Activated CD8-positive, alpha-beta memory T cell treated with anti-CD3 and anti-CD28 coated beads, Interleukin-2, amount 50 U/mL, for 48 hours (primary cell): Measurements from ENCODE around the gene PCBP3.

Experiments
- DNase-seq: peaks from one replicate; pipeline ENCODE4 v3.0.0-alpha.2; 2020

PCBP3 gene

GRCh38 chr21:45727390-45727789, 83.9 kb downstream of the PCBP3 start:
- no peak for DNase-seq

DNA sequence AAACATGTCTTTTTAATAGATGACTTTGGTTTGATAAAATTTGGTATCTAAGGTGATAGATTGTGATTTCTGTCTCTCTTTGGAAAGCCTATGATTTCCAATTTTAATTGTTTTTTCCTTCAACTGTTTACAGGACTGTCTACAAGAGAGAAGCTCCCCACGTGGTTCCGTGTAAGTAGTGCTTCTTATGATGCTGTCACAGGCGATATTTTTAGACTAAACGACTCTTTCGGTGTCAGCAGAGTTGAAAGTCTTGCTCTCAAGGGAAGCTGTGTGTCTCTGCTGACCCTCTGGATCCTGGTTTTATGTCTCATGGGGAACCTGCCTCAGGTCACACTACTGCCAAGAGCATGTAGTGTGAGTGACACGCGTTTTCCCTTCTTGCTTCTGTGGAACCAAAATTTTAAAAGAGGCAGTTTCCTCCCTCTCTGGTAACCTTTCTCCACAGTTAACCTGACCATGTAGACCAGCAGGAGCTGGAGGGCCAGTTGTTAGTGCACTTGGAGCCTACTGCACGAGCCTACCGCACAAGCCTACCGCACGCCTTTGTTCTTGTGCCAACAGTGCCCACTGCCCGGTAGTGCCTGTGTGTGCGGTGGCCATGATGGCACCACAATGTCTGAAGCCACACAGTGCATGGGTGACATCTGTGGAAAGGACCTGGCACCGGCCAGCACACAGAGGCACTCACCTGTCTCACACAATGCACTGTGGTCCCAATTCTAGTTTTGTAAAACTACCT, 91.9 kb downstream of the PCBP3 start:
- DNase-seq, result no peak

- DNase-seq, result no peak
Observed at GRCh38 chr21:45736042-45736689, 92.6 kb downstream of the PCBP3 start.

- DNase-seq, result no peak
Observed at GRCh38 chr21:45736690-45737484, 93.4 kb downstream of the PCBP3 start.

DNA sequence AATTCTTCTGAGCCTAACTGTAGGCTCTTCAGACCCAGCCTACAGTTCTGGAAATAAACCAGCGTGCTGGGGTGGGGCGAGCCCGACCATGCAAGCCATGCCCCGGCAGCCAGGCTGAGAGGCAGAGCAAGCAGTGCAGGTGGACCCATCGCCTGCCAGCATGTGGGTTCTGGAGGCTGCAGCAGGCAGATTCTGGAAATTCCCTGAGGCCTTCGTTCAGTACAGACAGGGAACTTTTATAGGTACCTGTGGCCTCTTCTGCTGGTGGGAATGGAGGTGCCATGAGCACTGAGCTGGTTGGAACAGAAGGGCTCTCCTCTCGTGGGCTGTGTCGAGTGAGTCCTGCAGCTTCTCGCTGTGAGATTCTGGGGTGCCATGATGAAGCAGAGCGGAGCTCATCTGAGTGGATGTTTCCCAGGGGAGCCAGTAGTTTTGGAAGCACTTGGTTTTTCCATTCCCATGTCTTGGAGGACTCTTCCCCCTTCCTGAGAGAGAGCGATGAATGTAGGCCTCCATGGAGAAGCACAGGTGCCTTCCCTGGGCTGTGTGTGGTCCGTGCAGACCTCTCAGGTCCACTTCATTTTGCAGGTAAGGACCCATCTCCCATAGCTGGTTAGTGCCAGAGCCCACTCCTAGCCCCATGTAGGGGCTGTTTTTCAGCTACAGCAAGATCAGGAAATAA, 94.1 kb downstream of the PCBP3 start:
- DNase-seq, result no peak

DNA sequence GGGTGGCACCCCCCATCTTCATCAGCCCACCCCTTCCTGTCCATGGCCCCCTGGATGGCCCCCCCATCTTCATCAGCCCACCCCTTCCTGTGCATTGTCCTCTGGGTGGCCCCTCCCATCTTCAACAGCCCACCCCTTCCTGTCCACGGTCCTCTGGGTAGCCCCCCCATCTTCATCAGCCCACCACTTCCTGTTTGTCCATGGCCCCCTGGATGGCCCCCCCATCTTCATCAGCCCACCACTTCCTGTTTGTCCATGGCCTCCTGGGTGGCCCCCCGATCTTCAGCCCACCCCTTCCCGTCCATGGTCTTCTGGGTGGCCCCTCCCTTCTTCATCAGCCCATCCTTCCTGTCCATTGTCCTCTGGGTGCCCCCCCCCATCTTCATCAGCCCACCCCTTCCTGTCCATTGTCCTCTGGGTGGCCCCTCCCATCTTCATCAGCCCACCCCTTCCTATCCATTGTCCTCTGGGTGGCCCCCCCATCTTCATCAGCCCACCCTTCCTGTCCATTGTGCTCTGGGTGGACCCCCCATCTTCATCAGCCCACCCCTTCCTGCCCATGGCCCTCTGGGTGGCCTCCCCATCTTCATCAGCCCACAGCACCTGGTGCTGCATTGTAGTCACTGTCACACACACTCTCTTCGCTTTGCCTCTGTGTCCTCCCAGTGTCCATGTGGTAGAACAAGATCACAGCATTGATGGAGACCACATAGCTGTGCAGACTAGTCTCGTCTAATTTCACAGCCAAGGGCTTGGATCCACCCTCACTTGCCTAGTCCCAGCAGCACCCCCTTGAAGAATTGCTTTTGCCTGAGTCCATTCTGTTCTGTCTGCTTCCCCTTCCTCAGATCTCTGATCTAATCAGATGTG, 95.9 kb downstream of the PCBP3 start:
- no peak for DNase-seq

- no peak for DNase-seq
Observed at GRCh38 chr21:45740088-45740440, 96.5 kb downstream of the PCBP3 start.

- DNase-seq, result no peak
Observed at GRCh38 chr21:45740491-45741357, 97.2 kb downstream of the PCBP3 start.

DNA sequence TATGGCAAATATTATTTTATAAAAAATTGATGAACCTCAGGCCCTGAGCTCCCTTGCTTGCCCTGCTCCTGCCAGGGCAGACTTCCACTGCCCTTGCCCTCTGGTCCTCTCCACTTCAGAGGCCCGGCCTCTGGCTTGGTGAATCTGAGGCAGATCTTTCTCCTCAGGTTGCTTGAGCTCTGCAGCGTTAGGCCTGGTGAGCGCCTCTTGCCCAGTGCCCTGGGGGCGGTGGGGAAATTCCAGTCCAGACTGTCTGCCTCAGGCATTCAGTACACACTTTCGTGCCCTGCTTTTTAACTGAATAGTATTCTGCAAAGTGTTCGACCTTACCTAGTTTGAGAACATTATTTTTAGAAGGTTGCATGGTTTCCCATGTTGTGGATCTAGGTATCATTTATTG, 98.2 kb downstream of the PCBP3 start:
- no peak for DNase-seq

DNA sequence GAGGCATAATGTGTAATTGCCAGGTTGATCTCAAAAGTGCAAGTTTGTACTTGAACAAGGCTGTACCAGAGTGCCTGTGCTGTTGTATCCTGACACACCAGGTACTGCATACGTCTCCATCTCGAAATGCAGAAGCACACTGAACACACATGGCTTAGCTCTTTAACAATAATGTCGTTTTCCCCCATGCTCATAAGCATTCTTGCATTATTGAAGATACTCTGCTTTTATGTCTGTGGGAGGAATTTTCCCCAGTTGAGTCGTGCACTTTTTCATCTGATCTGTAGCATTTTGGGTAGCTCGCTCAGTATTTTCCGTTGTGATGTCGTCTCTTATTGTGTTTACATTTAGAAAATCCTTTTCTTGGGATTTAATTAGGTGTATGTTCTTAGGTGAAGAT, 98.7 kb downstream of the PCBP3 start:
- DNase-seq, result no peak

DNA sequence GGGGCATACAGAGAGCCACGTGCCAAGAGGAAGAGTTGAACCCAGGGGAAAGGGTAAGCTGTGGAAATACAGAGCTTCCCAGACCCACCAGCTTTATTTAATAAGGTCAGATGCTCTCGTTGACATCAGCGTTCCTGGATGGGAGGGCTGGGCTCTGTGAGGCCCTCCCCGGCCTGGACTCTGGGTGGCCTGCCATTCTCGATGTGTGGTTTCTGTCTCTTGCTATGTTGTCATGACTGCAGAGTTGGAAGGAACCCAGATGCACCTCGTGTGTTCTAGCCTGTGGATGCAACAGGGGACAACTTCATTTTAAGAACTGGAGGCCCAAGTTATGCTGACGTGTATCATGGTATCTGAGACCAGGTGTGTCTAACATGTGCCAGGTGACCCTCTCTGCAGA, 101.7 kb downstream of the PCBP3 start:
- no peak for DNase-seq

GRCh38 chr21:45747233-45747766, 103.8 kb downstream of the PCBP3 start:
- no peak for DNase-seq

- DNase-seq, result no peak
Observed at GRCh38 chr21:45747802-45748445, 104.4 kb downstream of the PCBP3 start.

GRCh38 chr21:45748593-45748992, 105.1 kb downstream of the PCBP3 start:
- DNase-seq, result no peak

DNA sequence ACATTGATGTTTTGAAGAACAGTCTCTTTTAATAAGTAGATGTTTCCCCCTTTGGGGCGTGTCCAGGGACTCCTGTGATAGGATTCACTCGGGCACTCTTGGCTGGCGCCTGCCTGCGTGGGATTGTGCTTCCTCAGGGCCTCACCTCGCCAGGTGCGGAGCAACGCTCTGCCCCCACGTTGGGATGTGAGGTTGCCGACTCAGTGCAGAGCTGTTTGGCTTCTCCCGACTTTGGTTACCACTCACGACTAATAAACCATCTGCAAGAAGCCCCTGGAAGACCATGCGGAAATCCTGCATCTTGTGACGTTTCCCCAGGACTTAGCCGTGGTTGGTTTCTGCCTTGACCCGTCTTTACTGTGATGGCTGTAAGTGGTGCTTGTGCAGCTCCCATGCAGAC, 106.4 kb downstream of the PCBP3 start:
- no peak for DNase-seq

DNA sequence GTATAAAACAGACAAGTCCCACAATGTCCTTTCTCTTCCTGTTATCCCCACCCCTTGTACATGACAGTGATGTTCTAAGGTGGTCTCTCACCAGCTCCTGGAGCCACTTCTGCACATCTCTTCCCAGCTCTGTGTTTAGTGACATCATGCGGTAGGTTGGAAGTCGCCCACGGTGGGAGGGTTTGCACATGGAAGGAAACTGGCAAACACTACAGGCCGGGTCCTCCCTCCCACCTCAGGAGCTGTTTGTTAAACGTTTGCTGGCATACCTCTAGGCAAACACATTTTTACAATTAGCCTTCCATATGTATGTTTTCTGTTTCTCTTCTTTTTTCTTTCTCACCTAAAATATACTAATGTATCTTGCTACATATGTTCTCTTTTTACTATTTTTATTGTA, 107.4 kb downstream of the PCBP3 start:
- no peak for DNase-seq

DNA sequence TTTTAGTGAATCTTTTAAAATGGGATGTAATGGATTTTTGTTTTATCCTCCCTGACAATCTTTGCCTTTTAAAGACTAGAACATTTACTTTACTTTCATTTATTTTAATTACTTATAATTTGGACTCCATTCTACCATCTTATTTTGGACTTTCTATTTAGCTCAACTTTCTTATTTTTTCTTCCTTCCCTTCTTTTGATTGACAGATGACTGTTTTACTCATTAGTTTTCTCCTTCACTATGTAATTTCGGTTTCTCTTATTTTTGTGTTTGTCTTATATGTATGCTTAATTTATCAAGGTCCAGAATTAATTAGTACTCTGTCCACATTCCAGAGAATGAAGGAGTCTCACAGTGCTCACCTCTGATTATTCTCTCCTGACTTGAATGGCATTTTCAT, 109.9 kb downstream of the PCBP3 start:
- DNase-seq, result no peak

DNA sequence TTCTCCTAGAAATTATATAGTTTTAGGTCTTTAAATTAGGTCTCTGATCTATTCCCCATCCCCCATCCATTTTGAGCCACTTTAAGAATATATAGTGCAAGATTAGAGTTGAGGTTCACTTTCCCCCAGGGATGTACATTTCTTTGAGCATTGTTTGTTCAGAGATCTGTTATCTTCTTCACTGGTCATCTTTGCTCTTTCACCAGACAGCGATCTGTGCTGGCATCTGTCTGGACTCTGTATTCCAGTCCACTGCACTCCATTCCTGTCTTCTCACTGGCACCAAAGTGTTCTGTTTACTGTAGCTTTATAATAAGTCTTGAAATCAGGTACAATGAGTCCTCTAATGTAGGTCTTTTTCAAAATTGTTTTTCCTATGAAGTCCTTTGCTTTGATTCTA, 112.5 kb downstream of the PCBP3 start:
- no peak for DNase-seq

DNA sequence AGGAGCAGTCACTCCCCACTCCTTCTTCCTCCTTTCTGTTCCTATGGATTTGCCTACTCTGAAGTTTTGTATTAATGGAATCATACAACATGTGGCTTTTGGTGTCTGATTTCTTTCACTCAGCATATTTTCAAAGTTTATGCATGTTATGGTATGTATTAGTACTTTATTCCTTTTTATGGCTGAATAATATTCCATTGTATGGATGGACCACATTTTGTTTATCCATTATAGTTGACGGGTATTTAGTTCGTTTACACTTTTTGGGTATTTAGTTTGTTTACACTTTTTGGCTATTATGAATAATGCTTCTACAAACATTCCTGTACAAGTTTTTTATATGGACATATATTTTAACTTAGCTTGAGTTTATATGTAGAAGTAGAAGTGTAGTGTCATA, 113.1 kb downstream of the PCBP3 start:
- DNase-seq, result no peak

GRCh38 chr21:45761704-45762103, 118.2 kb downstream of the PCBP3 start:
- no peak for DNase-seq

- no peak for DNase-seq
Observed at GRCh38 chr21:45763074-45763473, 119.5 kb downstream of the PCBP3 start.
